HTERT RPE-1 (cell line): ENCODE results near the gene GARIN5B.
"Not testable (repeated sequence)": the region's sequence is repeated elsewhere in the genome, so short reads cannot be mapped to it uniquely, and the experiment has no call there.

Experiments used
- in situ Hi-C: fragments of 300-500 bp; cut with MboI; formaldehyde crosslinking; loops from 4 replicates; pipeline ENCODE4 v1.14.3; 2020; ENCODE audit warnings: low sequenced_read_pairs

Gene GARIN5B

DNA sequence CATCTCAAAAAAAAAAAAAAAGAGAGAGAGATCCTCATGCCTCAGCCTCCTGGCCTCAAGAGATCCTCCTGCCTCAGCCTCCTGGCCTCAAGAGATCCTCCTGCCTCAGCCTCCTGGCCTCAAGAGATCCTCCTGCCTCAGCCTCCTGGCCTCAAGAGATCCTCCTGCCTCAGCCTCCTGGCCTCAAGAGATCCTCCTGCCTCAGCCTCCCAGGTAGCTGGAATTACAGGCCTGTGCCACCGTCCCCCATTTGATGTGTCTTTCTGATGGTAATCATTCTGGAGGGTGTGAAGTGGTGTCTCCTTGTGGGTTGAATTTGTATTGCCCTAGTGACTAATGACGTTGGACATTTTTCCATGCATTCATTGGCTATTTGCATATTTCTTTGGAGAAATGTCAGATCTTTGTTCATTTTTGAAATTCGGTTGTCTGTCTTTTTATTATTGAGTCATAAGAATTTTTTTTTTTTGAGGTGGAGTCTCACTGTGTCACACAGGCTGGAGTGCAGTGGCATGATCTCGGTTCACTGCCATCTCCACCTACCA lies 34.2 kb downstream of the GARIN5B start:
- in situ Hi-C loops = not testable (repeated sequence)

DNA sequence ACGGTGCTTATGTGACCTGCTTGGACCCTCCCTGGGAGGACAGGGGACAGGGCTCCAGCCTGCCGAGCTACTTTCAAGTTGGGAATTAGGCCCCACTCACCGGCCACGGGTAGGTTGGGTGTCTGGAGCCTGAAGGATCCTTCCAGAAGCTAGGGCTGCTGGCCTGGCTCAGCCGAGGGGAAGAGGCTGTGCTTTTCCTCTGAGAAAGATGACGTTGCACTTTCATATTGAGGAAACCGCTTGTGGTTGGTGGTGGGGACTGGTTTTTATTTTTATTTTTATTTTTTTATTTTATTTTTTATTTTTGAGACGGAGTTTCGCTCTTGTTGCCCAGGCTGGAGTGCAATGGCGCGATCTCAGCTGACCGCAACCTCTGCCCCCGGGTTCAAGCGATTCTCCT lies 37.9 kb downstream of the GARIN5B start, which contains the start of gene TMEM150B:
TSS of gene TMEM150B (minus strand) at position 170 of the 400 bp plus-strand sequence. CDS start 4,305 bp downstream, outside the sequence.
- in situ Hi-C loops = no loop called here

GRCh38 chr19:55324662-55325061 lies 38.4 kb downstream of the GARIN5B start:
- in situ Hi-C loops = no loop called here

DNA sequence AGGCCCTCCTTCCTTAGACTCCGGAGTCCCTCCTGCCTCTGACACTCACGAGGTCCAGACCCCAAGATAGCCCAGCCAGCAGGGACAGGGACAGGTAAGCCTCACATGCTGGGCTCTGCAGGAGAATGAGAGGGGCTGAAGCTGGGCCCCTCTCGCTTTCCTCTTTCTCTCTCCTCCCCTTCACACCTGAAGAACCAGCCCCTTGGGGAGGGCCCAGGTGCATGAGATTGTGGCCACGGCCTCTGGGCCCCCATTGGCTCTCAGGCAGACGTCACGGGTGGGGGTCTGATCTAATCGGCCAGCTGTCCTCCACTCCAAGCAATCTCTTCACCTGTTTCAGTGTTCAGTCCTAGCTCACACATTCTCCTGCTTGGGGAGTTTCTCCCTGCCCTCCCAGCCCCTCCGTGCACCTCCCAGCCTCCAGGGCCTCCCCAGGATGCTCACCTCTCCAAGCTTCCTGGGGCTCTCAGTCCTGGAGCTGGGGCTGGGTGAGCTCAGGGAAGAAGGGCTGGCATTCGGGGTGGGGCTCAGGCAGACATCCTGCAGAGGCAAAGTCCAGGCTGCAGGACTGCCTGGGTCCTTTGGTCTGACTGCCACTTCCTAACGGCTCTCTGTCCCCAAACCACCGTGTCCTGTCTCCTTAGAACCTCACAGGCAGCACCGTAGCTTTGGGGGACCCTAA lies 40.7 kb downstream of the GARIN5B start:
- in situ Hi-C loops = no loop called here

DNA sequence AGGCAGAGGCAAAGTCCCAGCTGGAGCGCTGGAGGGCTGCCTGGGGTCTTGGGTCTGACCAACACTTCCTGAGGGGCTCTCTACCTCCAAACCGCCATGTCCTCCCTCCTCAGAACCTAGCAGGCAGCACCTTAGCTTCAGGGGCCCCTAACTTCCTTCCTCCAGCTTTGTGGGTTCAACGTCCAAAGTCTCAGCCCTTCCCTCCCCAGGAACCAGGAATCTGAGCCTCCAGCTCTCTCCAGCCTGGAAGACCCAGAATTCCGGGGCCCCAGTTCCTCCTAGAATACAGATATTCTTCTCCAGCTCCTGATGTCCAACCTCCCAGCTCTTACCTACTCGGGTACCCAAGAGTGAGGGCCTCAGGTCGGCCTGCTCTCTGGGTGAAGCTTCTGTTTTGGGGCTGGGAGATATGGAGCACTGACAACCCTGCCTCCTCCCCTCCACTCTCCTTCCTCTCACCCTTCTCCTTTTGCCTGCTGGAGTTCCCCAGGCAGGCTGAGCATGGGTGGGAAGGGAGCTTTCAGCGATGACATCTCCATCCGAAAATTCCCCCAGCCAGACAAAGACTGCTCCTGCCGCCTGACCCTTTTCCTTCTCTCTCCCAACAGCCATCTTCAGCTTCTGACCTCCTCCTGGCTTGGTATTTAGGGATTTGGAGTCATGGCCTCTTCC lies 41.5 kb downstream of the GARIN5B start:
- in situ Hi-C loops = no loop called here

- in situ Hi-C loops = no loop called here
These were observed 42.1 kb downstream of the GARIN5B start for GRCh38 chr19:55320844-55321419.

DNA sequence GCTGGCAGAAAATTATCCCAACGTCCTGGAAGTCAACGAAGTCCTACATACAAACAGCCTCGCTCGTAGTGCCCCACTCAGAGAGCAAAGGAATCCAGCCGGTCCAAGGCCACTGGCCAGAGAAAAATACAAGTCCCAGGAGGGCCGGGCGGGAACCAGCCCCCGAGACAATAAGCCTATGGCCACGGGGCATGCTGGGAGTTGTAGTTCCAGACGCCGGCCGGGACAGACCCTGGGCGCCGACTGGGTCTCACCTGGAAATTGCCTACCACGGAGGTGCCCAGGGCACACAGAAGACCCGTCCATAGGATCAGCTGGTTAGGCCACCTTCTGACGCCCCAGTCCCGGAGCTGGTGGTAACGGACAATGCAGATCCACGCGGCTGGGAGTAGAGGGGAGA lies 43.3 kb downstream of the GARIN5B start:
- in situ Hi-C loops = no loop called here

DNA sequence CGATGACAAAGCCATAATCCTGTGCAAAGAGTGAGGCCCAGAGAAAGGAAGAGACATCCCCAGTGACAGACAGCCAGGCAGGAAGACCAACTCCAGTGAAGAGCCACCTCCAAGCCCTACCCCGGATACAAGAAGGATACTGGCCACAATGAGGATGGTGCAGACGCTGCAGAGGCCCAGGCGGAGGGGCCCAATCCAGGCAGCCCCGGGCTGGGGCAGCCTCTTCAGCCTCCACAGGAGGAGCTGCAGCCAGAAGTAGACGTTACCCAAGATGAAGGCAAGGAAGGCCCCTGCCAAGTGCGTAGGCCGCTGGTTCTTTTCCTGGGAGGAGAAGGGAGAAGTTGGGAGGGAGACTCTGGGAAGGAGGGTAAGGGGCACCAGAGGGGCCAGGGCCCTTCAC lies 46.4 kb downstream of the GARIN5B start:
- in situ Hi-C loops = no loop called here

- in situ Hi-C loops = no loop called here
These were observed 47.0 kb downstream of the GARIN5B start for GRCh38 chr19:55315956-55316525.

DNA sequence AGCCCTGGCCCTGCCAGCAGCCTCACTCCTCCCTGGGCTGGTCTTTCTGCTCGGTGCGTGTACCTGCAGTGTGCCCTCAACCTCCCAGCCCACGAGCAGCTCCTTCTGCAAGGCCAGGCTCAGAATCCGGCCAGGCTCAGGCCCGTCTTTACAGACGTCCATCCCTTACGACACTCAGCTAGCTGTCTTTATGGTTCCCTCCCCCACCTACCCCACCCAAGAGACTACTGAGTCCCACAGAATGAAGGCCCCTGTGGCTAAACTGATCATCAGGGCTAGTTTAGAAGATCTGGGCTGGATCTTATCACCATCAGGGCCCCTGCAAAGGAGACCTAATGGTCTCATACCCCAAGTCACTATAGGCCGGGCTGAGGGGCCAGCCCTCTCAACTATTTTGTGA lies 48.7 kb downstream of the GARIN5B start:
- in situ Hi-C loops = no loop called here

DNA sequence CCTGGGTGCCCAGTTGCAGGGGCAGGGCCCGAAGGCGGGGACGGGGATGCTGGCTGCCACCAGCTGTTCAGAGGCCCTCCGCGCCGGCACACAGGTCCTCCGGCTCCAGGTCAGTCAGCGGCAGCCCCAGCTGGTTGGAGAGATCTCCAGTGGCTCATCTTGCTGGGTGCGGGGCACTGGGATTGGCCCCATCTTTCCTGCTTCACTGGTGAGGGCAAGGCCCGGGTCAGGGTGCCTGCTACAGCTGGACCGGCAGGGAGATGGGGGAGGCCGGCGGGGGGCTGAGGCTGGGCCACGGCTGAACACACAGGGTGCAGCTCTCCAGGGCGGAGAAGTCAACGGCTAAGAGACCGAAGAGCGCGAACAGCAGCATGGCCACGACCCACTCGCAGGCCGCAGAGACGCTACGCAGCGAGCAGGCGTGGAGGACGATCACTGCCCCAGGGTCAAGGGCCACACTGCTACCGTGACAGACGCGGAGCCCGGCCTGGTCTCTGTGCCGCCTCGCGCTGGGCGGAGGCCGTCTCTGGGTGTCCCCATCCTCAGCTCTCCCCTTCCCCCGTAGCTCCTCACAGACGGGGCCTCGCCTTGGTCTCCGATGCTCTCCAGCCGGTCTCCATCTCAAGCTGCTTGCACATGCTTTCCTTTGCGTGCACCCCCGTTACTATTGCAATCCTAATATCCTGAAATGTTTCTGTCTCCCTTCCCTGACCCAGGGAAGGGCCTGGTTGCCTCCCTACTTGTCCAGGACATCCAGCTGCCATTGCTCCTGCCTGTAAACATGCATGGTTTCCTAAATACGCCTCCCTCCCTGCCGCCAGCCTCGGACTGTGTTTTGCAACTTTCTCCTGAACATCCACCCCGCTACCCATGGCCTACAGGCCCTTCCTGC lies 50.2 kb downstream of the GARIN5B start:
- in situ Hi-C loops = no loop called here

GRCh38 chr19:55311797-55312196 lies 51.3 kb downstream of the GARIN5B start:
- in situ Hi-C loops = no loop called here

DNA sequence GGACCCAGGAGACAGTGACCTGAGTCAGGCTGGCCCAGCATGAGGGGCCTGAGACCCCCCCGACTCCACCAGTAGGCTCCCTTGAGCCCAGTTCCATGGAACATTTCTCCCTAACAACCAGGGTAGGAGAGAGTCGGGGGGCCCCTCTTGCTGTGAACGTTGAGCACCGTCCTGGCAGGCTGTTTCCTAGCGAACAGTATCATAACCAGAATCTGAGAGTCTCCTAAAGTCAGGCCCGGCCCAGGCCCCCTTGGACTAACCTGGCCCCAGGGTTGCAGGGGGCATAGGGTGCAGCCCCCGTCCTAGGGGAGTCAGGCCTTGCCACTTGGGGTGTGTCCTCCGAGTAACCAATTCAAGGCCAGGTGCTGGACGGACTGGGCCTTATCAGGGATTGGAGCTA lies 51.7 kb downstream of the GARIN5B start:
- in situ Hi-C loops = no loop called here

DNA sequence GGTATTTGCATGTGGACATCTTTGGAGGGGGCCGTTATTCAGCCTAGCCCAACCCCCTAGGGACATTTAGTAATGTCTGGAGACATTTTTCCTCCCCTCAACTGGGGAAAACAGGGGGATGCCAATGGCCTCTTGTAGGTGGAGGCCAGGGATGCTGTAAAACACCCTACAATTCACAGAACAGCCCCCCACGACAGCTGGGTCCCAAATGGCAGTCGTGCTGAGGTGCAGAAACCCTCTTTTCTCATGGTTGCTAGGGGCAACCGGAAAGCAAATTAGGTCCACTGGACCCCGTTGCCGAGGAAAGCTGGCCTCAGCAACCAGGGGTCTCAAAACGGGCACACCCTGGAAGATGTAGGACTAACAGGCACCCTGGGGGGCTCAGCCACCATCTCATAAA lies 52.6 kb downstream of the GARIN5B start:
- in situ Hi-C loops = no loop called here

DNA sequence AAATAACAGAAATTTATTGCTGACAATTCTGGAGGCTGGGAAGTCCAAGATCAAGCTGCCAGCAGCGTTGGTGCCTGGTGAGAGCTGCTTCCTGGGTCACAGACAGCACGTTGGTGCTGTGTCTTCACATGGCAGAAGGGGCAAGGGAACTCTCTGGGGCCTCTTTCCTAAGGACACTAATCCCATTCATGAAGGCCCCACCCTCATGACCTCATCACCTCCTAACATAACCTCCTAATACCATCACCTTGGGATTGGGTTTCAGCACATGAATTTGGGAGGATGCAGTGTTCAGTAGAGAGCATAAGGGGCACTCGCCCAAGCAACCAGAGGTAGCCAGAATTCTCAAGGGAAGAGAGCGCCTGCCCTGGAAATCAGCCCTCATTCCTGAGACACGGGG lies 53.6 kb downstream of the GARIN5B start:
- in situ Hi-C loops = no loop called here

GRCh38 chr19:55308281-55308680 lies 54.8 kb downstream of the GARIN5B start:
- in situ Hi-C loops = no loop called here

DNA sequence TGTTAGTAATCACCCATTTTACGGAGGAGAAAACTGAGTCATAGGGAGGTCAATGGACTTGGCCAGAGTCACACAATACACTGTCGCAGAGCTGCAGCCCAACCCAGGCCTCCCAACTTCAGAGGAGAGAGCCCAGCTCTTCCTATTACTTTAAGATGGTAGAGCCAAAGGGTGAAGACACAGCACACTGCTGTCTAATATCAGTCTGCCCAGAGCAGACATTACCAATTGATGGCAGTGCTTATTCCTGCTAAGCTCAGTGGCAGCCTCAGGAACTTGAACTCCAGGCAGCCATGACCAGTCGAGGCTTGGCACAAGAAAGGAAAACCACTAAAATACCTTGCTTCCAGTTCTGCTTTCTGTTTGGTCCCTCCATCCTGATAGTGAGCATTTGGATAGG lies 56.3 kb downstream of the GARIN5B start:
- in situ Hi-C loops = no loop called here

GRCh38 chr19:55305983-55306562 lies 57.0 kb downstream of the GARIN5B start:
- in situ Hi-C loops = no loop called here

DNA sequence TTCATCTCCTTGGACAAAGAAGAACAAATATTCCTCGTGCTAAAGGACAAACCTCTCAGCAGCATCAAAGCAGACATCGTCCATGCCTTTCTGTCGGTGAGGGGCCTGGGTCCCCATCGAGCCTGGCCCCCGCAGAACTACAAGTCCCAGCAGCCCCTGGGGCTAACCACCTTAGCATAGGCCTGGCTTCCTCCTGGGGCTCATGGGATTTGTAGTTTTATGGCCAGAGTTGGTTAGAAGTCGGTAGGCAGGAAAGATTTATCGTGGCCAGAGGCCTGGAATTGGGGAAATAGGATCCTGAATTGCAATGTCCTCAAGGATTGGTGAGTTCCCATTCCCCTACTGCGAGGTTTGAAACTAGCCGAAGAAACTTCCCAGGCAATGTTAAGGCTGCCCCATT lies 57.6 kb downstream of the GARIN5B start:
- in situ Hi-C loops = no loop called here

DNA sequence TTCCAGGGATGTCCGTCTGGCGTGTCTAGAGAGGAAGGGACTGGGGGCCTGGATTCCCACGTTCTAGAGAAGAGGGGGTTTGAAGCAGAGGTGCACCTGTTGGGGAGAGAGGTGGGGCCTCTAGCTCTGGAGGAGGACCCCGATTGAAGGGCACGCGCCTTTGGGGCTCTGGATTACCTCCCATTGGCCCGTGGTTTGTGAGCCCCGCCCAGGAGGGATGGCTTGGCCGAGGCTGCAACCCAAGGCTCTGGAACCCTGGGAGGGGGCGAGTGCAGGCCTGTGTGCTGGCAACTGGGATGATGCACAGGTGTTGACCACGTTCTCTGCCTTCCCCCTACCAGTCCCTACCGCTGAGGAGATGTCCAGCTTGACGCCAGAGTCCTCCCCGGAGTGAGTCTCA lies 58.1 kb downstream of the GARIN5B start:
- in situ Hi-C loops = no loop called here
